HEK293 (cell line): Measurements from ENCODE around the gene C6orf89.

Source experiments
- CTCF ChIA-PET: fragments of 350-600 bp; formaldehyde crosslinking; extraction: SDS; loops from one replicate; lab custom pipeline; 2021; ENCODE audit warnings: antibody characterized with exemption; lab: Yijun Ruan, JAX
- POLR2A ChIA-PET: fragments of 300-600 bp; formaldehyde crosslinking; extraction: SDS; loops from one replicate; lab custom pipeline; 2020; ENCODE audit warnings: antibody characterized with exemption, inconsistent platforms; lab: Yijun Ruan, JAX
- H3K27ac ChIP-seq: fragments of 200-500 bp; sonication (Bioruptor generic); 2 replicates; pipeline ENCODE4 v1.5.1; 2014; ENCODE audit warnings: low read depth, low read length, control low read depth, inconsistent platforms; ENCODE audit errors: extremely low read depth
- H3K36me3 ChIP-seq, 2 experiments: fragments of 200-500 bp in 1 of 2; sonication (Bioruptor generic) in 1 of 2; 1 replicate in 1 of 2; 2 replicates in 1 of 2; pipeline ENCODE4 v1.5.1; 2014 to 2017; ENCODE audit warnings: inconsistent platforms in 2 of 2, low read length in 2 of 2; ENCODE audit not compliant: control insufficient read depth in 2 of 2, insufficient read depth in 1 of 2
- H3K4me1 ChIP-seq: fragments of 200-500 bp; sonication (Bioruptor generic); 2 replicates; pipeline ENCODE4 v1.5.1; 2014; ENCODE audit warnings: mild to moderate bottlenecking, low read length, inconsistent platforms; ENCODE audit not compliant: control insufficient read depth, insufficient read depth
- H3K4me3 ChIP-seq: 2 replicates; pipeline ENCODE4 v1.5.1; 2011; ENCODE audit warnings: low read depth, mild to moderate bottlenecking, control low read depth, low read length, moderate library complexity
- H3K9me3 ChIP-seq: fragments of 200-500 bp; sonication (Bioruptor generic); 2 replicates; pipeline ENCODE4 v1.5.1; 2014; ENCODE audit warnings: low read depth, low read length, inconsistent platforms; ENCODE audit not compliant: control insufficient read depth, insufficient read depth
- HOXA7 ChIP-seq: sonication (generic); formaldehyde crosslinking; IDR thresholded peaks from 2 replicates; pipeline ENCODE4 v1.8.1; 2022; ENCODE audit warnings: missing genetic modification reagents, borderline replicate concordance
- TRIM28 ChIP-seq: IDR thresholded peaks from 2 replicates; pipeline ENCODE4 v1.6.1; 2011; ENCODE audit warnings: low read length, control low read depth, borderline replicate concordance
- WT1 ChIP-seq: fragments of 450-650 bp; formaldehyde crosslinking; IDR thresholded peaks from 2 replicates; pipeline ENCODE4 v1.5.1; 2016; ENCODE audit warnings: missing biosample characterization, missing genetic modification characterization
- ZBTB48 ChIP-seq: fragments of 450-650 bp; formaldehyde crosslinking; IDR thresholded peaks from 2 replicates; pipeline ENCODE4 v1.5.1; 2016; ENCODE audit warnings: missing biosample characterization, missing genetic modification characterization
- ZNF112 ChIP-seq: fragments of 450-650 bp; formaldehyde crosslinking; IDR thresholded peaks from 2 replicates; pipeline ENCODE4 v1.5.0; 2017; ENCODE audit warnings: missing biosample characterization, missing genetic modification characterization
- ZNF114 ChIP-seq: fragments of 450-650 bp; formaldehyde crosslinking; IDR thresholded peaks from 2 replicates; pipeline ENCODE4 v1.5.0; 2017; ENCODE audit warnings: missing biosample characterization, missing genetic modification characterization
- ZNF155 ChIP-seq: fragments of 450-650 bp; formaldehyde crosslinking; IDR thresholded peaks from 2 replicates; pipeline ENCODE4 v1.5.1; 2016; ENCODE audit warnings: missing biosample characterization, missing genetic modification characterization
- ZNF174 ChIP-seq: fragments of 450-650 bp; formaldehyde crosslinking; IDR thresholded peaks from 2 replicates; pipeline ENCODE4 v1.5.0; 2017; ENCODE audit warnings: missing biosample characterization, mild to moderate bottlenecking, missing genetic modification characterization
- ZNF248 ChIP-seq: fragments of 450-650 bp; formaldehyde crosslinking; IDR thresholded peaks from 2 replicates; pipeline ENCODE4 v1.5.1; 2017; ENCODE audit warnings: missing biosample characterization, missing genetic modification characterization
- ZNF571 ChIP-seq: fragments of 450-650 bp; formaldehyde crosslinking; IDR thresholded peaks from 2 replicates; pipeline ENCODE4 v1.5.0; 2017; ENCODE audit warnings: missing biosample characterization, missing genetic modification characterization
- ZNF610 ChIP-seq: fragments of 450-650 bp; formaldehyde crosslinking; IDR thresholded peaks from 2 replicates; pipeline ENCODE4 v1.5.1; 2016; ENCODE audit warnings: missing biosample characterization, missing genetic modification characterization, borderline replicate concordance
- ZNF830 ChIP-seq: fragments of 450-650 bp; IDR thresholded peaks from 2 replicates; pipeline ENCODE4 v1.5.0; 2018; ENCODE audit warnings: missing biosample characterization, missing genetic modification characterization, low read depth, mild to moderate bottlenecking, moderate library complexity
- TF ChIP-seq, protein P1 (sequence below): fragments of 450-650 bp; formaldehyde crosslinking; IDR thresholded peaks from 2 replicates; pipeline ENCODE4 v1.5.1; 2017; ENCODE audit warnings: missing biosample characterization, missing genetic modification characterization
- TF ChIP-seq, protein P2 (sequence below): fragments of 450-650 bp; formaldehyde crosslinking; IDR thresholded peaks from 2 replicates; pipeline ENCODE4 v1.5.1; 2016; ENCODE audit warnings: missing biosample characterization, missing genetic modification characterization
- TF ChIP-seq, protein P3 (sequence below): fragments of 450-650 bp; formaldehyde crosslinking; IDR thresholded peaks from 2 replicates; pipeline ENCODE4 v1.5.1; 2016; ENCODE audit warnings: missing biosample characterization, missing genetic modification characterization
- TF ChIP-seq, protein P4 (sequence below): fragments of 450-650 bp; formaldehyde crosslinking; IDR thresholded peaks from 2 replicates; pipeline ENCODE4 v1.5.1; 2016; ENCODE audit warnings: missing biosample characterization, missing genetic modification characterization, borderline replicate concordance

C6orf89 gene

DNA sequence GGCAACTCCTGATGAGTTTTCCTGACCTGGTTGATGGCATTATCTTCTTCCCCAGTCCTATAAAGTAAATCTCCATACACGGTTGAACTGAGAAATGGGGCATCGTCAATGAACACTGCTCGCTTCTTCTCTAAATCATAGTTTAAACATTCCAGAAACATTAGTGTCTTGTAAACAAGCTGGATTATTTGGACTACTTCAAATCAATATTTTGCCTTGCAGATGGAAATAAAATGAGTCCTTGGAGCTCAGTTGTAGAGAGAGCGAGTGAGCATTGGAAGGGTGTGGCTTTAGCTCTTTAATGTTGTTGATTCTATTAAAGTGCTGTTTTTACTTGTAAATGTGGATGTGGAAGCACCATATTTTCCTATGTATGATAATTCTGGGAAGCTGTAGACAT, 18.4 kb downstream of the C6orf89 start:
- TF ChIP-seq WT1 (tag by site-specific recombination) (no peak), HOXA7 (CRISPR knock-in tag) (no peak), ZNF174 (tag by site-specific recombination) (no peak), ZNF248 (tag by site-specific recombination) (no peak), ZNF571 (tag by site-specific recombination) (no peak), ZNF155 (tag by site-specific recombination) (no peak), ZNF610 (tag by site-specific recombination) (no peak), TRIM28 (no peak), ZBTB48 (tag by site-specific recombination) (no peak)
- TF ChIP-seq, protein P1, sequence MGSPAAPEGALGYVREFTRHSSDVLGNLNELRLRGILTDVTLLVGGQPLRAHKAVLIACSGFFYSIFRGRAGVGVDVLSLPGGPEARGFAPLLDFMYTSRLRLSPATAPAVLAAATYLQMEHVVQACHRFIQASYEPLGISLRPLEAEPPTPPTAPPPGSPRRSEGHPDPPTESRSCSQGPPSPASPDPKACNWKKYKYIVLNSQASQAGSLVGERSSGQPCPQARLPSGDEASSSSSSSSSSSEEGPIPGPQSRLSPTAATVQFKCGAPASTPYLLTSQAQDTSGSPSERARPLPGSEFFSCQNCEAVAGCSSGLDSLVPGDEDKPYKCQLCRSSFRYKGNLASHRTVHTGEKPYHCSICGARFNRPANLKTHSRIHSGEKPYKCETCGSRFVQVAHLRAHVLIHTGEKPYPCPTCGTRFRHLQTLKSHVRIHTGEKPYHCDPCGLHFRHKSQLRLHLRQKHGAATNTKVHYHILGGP (tag by site-specific recombination) = no peak
- TF ChIP-seq, protein P2, sequence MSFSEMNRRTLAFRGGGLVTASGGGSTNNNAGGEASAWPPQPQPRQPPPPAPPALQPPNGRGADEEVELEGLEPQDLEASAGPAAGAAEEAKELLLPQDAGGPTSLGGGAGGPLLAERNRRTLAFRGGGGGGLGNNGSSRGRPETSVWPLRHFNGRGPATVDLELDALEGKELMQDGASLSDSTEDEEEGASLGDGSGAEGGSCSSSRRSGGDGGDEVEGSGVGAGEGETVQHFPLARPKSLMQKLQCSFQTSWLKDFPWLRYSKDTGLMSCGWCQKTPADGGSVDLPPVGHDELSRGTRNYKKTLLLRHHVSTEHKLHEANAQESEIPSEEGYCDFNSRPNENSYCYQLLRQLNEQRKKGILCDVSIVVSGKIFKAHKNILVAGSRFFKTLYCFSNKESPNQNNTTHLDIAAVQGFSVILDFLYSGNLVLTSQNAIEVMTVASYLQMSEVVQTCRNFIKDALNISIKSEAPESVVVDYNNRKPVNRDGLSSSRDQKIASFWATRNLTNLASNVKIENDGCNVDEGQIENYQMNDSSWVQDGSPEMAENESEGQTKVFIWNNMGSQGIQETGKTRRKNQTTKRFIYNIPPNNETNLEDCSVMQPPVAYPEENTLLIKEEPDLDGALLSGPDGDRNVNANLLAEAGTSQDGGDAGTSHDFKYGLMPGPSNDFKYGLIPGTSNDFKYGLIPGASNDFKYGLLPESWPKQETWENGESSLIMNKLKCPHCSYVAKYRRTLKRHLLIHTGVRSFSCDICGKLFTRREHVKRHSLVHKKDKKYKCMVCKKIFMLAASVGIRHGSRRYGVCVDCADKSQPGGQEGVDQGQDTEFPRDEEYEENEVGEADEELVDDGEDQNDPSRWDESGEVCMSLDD (tag by site-specific recombination) = no peak
- TF ChIP-seq, protein P3, sequence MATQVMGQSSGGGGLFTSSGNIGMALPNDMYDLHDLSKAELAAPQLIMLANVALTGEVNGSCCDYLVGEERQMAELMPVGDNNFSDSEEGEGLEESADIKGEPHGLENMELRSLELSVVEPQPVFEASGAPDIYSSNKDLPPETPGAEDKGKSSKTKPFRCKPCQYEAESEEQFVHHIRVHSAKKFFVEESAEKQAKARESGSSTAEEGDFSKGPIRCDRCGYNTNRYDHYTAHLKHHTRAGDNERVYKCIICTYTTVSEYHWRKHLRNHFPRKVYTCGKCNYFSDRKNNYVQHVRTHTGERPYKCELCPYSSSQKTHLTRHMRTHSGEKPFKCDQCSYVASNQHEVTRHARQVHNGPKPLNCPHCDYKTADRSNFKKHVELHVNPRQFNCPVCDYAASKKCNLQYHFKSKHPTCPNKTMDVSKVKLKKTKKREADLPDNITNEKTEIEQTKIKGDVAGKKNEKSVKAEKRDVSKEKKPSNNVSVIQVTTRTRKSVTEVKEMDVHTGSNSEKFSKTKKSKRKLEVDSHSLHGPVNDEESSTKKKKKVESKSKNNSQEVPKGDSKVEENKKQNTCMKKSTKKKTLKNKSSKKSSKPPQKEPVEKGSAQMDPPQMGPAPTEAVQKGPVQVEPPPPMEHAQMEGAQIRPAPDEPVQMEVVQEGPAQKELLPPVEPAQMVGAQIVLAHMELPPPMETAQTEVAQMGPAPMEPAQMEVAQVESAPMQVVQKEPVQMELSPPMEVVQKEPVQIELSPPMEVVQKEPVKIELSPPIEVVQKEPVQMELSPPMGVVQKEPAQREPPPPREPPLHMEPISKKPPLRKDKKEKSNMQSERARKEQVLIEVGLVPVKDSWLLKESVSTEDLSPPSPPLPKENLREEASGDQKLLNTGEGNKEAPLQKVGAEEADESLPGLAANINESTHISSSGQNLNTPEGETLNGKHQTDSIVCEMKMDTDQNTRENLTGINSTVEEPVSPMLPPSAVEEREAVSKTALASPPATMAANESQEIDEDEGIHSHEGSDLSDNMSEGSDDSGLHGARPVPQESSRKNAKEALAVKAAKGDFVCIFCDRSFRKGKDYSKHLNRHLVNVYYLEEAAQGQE (tag by site-specific recombination) = no peak
- TF ChIP-seq, all 188 proteins: peak for 0
- H3K9me3 ChIP-seq = no peaks in the 10 kb centered on the region
- H3K4me3 ChIP-seq = no peak overlapping the region
- peaks cover 31 to 60% of the 10 kb centered on the region in 2 experiments for H3K36me3 ChIP-seq
- no peak overlapping the region for H3K27ac ChIP-seq
- ChIA-PET POLR2A (interaction anchor here (0.6 kb wide), 1 partner anchor 268 kb away, joined by 3 read pairs; no protein-coding TSS in a partner anchor), CTCF (interaction anchor here (1.1 to 4.2 kb wide), 4 partner anchors 10 to 114 kb away, joined by 3 to 22 read pairs (median 6); partner anchors contain the start of gene C6orf89)
- no peaks in the 10 kb centered on the region for H3K4me1 ChIP-seq

DNA sequence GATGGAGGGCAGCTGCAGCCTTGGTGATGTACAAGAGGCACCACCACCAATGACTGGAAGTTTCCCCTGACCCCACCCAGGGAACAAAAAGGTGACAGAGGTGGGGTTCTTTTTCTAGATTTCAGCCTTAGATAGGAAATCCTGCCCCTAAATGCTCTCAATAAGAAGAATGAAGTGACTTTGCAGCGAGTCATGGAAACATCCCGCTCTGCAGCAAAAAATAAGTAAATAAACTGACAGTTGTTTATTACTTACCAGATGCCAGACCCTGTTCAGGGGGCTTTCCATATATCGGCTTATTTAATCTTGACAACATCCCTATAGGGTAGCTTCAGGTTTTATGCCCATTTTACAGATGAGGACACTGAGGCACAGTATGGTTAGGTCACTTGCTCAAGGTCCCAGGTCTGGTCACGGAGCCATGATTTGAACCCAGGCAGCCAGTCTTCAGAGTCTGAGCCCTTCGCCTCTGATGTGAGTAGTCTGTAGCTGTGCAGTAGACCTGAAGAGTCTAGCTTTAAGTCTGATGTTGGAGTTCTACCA, 19.2 kb downstream of the C6orf89 start:
- no peaks in the 10 kb centered on the region for H3K4me1 ChIP-seq
- CTCF ChIA-PET = interaction anchor here (0.9 to 4.2 kb wide), 4 partner anchors 9 to 141 kb away, joined by 3 to 22 read pairs (median 3); no protein-coding TSS in a partner anchor
- POLR2A ChIA-PET = no interaction called here
- H3K36me3 ChIP-seq = peaks cover 31 to 55% of the 10 kb centered on the region in 2 experiments
- no peak overlapping the region for H3K4me3 ChIP-seq
- TF ChIP-seq, protein P4, sequence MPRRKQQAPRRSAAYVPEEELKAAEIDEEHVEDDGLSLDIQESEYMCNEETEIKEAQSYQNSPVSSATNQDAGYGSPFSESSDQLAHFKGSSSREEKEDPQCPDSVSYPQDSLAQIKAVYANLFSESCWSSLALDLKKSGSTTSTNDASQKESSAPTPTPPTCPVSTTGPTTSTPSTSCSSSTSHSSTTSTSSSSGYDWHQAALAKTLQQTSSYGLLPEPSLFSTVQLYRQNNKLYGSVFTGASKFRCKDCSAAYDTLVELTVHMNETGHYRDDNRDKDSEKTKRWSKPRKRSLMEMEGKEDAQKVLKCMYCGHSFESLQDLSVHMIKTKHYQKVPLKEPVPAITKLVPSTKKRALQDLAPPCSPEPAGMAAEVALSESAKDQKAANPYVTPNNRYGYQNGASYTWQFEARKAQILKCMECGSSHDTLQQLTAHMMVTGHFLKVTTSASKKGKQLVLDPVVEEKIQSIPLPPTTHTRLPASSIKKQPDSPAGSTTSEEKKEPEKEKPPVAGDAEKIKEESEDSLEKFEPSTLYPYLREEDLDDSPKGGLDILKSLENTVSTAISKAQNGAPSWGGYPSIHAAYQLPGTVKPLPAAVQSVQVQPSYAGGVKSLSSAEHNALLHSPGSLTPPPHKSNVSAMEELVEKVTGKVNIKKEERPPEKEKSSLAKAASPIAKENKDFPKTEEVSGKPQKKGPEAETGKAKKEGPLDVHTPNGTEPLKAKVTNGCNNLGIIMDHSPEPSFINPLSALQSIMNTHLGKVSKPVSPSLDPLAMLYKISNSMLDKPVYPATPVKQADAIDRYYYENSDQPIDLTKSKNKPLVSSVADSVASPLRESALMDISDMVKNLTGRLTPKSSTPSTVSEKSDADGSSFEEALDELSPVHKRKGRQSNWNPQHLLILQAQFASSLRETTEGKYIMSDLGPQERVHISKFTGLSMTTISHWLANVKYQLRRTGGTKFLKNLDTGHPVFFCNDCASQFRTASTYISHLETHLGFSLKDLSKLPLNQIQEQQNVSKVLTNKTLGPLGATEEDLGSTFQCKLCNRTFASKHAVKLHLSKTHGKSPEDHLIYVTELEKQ = no peak
- TF ChIP-seq ZNF114 (tag by site-specific recombination) (no peak), ZNF112 (tag by site-specific recombination) (no peak), ZNF830 (tag by site-specific recombination) (no peak)
- no peaks in the 10 kb centered on the region for H3K9me3 ChIP-seq
- no peak overlapping the region for H3K27ac ChIP-seq
